ENCODE data around the gene RHD. TPM values are rescaled to one million over a fixed set of nuclear protein-coding genes. Genes with fewer than 3 reads are reported as not detected.

The RHD gene
- 0.57 TPM in 1 of 2 replicates, not detected in the other for total RNA-seq

GRCh38 chr1:25272238-25272637 is at the start of gene RHD:
RHD (plus strand) TSS chr1:25272509; CDS start chr1:25272548, 39 bp downstream.

GRCh38 chr1:25232027-25232865 is 40.1 kb upstream of the RHD start, which contains the start of gene SYF2:
SYF2 (minus strand) TSS chr1:25232502; CDS start chr1:25232467, 35 bp downstream.

DNA sequence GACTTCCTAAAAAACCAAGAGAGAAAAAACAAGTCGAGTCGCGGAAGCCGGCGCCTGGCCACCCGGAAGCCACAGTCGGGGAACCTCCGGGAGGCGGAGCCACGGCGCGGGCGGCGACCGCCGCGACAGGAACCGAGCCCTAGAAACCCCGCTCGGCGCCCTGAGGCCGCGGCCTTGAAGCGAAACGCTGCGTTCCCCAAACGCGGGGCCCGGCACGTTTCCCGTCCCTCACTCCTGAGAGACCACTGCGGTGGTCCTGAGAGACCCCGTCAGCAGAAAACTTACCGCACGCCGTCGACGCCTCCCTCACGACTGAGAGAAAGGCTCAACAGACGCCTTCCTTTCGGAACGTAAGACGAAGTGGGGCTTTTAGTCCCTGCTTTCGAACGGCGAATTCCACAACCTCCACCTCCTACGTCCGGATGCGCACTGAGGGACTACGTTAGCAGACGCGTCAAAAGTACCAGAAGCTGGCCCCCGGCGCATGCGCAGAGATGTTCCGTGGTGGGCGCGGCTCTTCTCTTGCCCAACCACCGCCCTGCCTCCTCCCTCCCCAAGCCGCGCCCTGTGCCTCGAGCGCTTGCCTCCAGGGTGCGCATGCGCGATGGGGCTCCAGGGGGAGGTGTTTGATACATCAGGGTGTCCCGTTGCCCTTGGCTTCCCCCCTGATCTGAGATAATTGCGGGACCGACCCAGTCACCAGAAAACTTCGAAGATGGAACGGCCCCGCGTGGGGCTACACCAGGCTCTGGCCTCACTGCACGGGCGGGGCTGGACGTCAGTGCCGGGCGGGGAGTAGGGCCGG is 25.1 kb upstream of the RHD start, which contains the start of gene RSRP1:
Gene RSRP1 (minus strand): TSS at position 431 of the 805 bp plus-strand sequence. CDS start 491 bp downstream, outside the sequence.

GRCh38 chr1:25338188-25338981 is 66.1 kb downstream of the RHD start, which contains the start of gene TMEM50A:
TMEM50A (plus strand) TSS chr1:25338334; CDS start chr1:25340487, 2,153 bp downstream.

Other genes with a start within 250 kb of the RHD start
- gene SYF2, start 40.0 kb upstream of the RHD start, total RNA-seq, result 23.8 and 26.4 TPM in 2 replicates
- gene RSRP1, start 25.1 kb upstream of the RHD start, total RNA-seq, result 132 and 193 TPM in 2 replicates
- 136 and 163 TPM in 2 replicates for gene TMEM50A, start 65.8 kb downstream of the RHD start, total RNA-seq
- gene RHCE, start 148.3 kb downstream of the RHD start, total RNA-seq, result 0.65 and 2.0 TPM in 2 replicates
- 15.1 and 17.3 TPM in 2 replicates for gene MACO1, start 158.4 kb downstream of the RHD start, total RNA-seq